HG03432 (cell line): Measurements from ENCODE around the gene RFLNA.

Experiments
- ATAC-seq: cut with Tn5 transposase; IDR thresholded peaks from one replicate; pipeline ENCODE4 v1.9.1; 2021; ENCODE audit warnings: mild to moderate bottlenecking, moderate library complexity; ENCODE audit not compliant: unreplicated experiment

RFLNA gene

GRCh38 chr12:124335426-124336183, 40.7 kb downstream of the RFLNA start:
- no peak for ATAC-seq

GRCh38 chr12:124336184-124336437, 41.2 kb downstream of the RFLNA start:
- ATAC-seq: no peak

- ATAC-seq: no peak
Observed at GRCh38 chr12:124336742-124337520, 42.0 kb downstream of the RFLNA start.

GRCh38 chr12:124337622-124338021, 42.7 kb downstream of the RFLNA start:
- ATAC-seq: no peak

- ATAC-seq: no peak
Observed at GRCh38 chr12:124338448-124338847, 43.6 kb downstream of the RFLNA start.

- no peak for ATAC-seq
Observed at GRCh38 chr12:124338876-124339603, 44.1 kb downstream of the RFLNA start.

GRCh38 chr12:124340080-124340900, 45.4 kb downstream of the RFLNA start:
- ATAC-seq: no peak

GRCh38 chr12:124341645-124342069, 46.8 kb downstream of the RFLNA start:
- ATAC-seq: no peak

GRCh38 chr12:124344022-124344421, 49.1 kb downstream of the RFLNA start:
- no peak for ATAC-seq

- no peak for ATAC-seq
Observed at GRCh38 chr12:124344526-124344925, 49.6 kb downstream of the RFLNA start.

GRCh38 chr12:124345795-124346194, 50.9 kb downstream of the RFLNA start:
- no peak for ATAC-seq

GRCh38 chr12:124346425-124347168, 51.7 kb downstream of the RFLNA start:
- no peak for ATAC-seq

- no peak for ATAC-seq
Observed at GRCh38 chr12:124347335-124347734, 52.4 kb downstream of the RFLNA start.

GRCh38 chr12:124347805-124348658, 53.1 kb downstream of the RFLNA start:
- ATAC-seq: no peak

- ATAC-seq: no peak
Observed at GRCh38 chr12:124348659-124349380, 53.9 kb downstream of the RFLNA start.

GRCh38 chr12:124350491-124350890, 55.6 kb downstream of the RFLNA start:
- no peak for ATAC-seq

- ATAC-seq: no peak
Observed at GRCh38 chr12:124351422-124351821, 56.5 kb downstream of the RFLNA start.

GRCh38 chr12:124352257-124352656, 57.4 kb downstream of the RFLNA start:
- ATAC-seq: no peak

- ATAC-seq: no peak
Observed at GRCh38 chr12:124352839-124353238, 57.9 kb downstream of the RFLNA start.
